Epidermal melanocyte (primary cell): Measurements from ENCODE around the gene ABCD2.
"Not testable (repeated sequence)": the region's sequence is repeated elsewhere in the genome, so short reads cannot be mapped to it uniquely, and the experiment has no call there.

Source experiments
- DNase-seq: peaks from one replicate; pipeline ENCODE4 v3.0.0; 2011; ENCODE audit warnings: low spot score; ENCODE audit not compliant: insufficient read length

The ABCD2 gene

GRCh38 chr12:39612250-39612649 is 7.4 kb downstream of the ABCD2 start:
- DNase-seq, result no peak

DNA sequence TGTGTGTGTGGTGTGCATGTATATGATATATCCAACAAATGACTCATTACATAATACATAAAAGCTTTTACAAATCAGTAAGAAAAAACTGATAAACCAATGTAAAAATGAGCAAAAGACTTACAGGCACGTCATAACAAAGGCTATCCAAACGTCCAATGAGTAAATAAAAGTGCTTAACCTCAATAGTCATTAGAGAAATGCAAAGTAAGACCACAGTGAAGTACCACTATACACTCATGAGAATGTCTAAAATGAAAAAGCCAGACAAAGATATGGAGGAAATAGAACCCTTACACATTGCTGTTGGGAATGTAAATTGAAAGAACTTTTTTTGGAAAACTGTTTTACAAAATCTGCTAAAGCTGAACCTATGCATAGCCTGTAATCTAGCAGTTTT is 7.8 kb downstream of the ABCD2 start:
- DNase-seq, result no peak

- no peak for DNase-seq
These were observed 9.1 kb downstream of the ABCD2 start for GRCh38 chr12:39610436-39611025.

- no peak for DNase-seq
These were observed 12.7 kb downstream of the ABCD2 start for GRCh38 chr12:39606712-39607423.

DNA sequence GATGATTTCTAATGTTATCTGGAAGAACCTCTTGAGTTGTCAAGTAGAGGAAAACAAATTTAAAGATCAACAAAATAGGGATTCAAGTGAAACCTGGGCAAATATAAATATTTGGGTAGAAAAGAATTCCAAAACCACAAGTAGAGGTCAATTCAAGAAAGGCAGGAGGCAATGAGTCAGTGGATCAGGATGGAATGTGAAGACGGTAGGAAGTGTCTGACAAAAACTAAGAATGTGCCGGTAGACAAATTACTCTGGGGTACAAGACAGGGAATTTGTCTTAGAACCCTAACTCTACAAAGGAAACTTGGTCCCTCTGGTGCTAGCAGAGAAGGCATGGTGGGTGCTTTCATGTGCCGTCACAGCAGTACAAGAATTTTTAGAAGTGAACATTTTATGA is 13.6 kb downstream of the ABCD2 start:
- DNase-seq, result no peak

DNA sequence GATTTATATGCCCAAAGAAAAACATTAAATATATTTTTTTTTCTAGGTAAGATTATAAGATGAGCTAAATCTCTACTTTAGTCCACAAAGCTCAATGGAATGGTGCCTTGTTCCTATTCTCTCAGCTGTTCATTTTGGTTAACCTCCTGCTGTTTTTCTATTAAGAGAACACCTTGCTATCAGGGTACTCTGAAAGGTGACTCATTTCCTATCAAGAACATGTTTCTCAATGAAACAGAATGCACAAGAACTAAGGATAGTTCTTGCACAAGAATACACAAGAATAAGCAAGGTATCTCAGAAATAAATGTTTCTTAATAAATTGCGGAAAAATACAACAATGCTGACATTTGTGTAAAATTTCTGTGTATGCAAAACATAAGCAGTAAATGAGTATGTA is 14.1 kb downstream of the ABCD2 start:
- no peak for DNase-seq

DNA sequence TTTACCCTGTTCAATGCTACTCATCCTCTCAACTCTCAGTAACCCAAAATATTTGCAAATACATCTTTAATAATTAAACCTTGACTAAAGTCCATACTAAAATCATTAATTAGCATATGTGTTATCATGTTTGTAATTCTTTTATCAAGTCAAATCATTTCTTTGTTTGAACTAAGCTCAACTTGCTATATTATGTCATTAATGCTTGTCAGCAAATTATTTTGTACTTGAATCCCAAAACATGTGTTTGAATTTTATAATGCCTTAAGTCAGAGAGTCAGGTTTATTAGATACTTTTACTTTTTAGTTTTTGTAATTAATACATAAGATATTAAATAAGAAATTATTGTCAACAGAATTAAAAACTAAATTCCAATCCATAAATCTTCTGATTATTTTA is 16.5 kb downstream of the ABCD2 start:
- no peak for DNase-seq

GRCh38 chr12:39601951-39602350 is 17.7 kb downstream of the ABCD2 start:
- not testable (repeated sequence) for DNase-seq

GRCh38 chr12:39595928-39596327 is 23.7 kb downstream of the ABCD2 start:
- DNase-seq, result no peak

DNA sequence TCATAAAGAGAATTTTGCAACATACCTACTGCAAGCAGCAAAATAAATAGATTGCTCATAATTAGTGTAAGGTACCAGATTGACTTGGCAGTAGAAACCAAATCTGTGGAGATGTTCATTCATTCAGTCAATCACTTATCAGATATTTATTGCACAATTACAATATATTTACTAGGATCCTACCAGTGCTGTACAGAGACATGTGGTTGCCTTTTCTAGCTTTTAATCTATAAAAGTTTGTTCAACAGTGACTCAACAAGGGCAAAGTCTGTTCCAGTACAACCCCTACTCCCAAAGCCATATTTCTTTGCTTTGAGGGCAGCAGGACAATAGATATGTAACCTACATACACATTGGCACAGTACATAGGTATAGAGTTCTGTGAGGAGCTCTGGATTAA is 27.3 kb downstream of the ABCD2 start:
- DNase-seq, result no peak

DNA sequence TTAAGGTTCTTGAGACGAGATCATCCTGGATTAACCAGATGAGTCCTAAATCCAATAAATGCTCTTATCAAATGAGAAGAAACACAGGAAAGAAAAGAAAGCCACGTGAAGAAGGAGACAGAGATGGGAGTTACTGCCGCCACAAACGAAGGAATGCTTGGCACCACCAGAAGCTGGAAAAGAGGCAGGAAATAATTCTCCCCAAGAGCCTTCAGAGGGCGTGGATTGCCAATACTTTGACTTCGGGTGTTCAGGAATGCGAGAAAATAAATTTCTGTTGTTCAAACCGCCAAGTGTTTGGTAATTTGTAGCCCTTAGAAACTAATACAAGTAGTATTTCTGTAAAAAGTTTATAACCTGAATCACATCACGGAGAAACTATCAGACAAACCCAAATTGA is 31.3 kb downstream of the ABCD2 start:
- no peak for DNase-seq

GRCh38 chr12:39587225-39587624 is 32.4 kb downstream of the ABCD2 start:
- DNase-seq, result no peak

DNA sequence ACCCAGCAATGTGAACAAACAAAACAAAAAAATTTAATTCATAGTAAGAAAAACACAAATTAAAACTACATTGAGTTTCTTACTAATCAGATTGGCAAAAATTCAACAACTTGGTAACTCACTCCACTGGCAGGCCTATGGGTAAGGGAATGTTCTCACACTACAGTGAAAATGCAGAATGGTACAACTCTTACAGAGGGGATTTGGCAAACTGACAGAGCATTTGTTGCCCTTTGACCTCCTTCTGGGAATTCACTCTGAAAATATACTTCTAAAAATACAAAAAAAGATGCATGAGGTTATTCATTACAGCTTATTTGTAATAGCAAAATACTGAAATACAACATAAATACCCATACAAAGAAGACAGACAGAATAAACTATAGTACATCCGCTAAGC is 32.8 kb downstream of the ABCD2 start:
- no peak for DNase-seq

DNA sequence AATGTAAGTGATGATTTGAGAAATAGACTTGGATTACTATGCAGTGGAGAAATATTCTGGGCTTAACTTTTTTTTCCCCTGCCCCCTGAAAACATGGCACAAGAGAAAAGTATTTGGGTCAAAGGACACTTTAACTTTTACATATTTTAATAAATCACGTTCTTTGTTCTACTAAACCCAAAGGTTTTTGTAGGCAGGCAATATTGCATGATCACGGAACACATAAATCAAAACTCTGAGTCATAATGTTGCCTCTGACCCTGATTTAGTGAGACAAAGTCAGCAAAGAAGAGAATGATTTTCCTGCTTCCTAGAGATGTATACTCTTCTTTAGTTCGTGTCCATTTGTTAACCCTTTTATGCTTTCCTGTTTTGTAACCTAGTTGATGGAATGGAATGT is 38.0 kb downstream of the ABCD2 start:
- DNase-seq, result no peak

DNA sequence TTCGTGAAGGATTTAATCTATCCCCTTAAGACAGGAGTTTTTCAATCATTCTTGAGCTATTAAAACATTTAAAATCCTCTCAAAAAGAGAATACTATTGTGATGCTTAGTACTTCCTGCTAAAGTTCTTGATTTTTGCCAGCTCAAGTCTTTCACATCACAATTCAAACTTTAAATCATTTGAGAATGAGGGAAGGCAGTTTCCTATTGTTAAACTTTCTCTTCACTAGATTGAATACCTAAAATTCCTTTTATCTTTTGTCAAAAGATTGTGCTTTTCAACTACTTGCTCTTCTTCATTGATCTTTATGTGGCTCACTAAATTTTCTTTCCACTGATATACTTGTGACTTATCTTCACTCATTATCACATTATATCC is 44.1 kb downstream of the ABCD2 start:
- no peak for DNase-seq

- DNase-seq, result no peak
These were observed 44.7 kb downstream of the ABCD2 start for GRCh38 chr12:39574785-39575497.

GRCh38 chr12:39574378-39574777 is 45.2 kb downstream of the ABCD2 start:
- no peak for DNase-seq

- DNase-seq, result no peak
These were observed 45.6 kb downstream of the ABCD2 start for GRCh38 chr12:39573971-39574370.

- no peak for DNase-seq
These were observed 47.1 kb downstream of the ABCD2 start for GRCh38 chr12:39572551-39572950.

DNA sequence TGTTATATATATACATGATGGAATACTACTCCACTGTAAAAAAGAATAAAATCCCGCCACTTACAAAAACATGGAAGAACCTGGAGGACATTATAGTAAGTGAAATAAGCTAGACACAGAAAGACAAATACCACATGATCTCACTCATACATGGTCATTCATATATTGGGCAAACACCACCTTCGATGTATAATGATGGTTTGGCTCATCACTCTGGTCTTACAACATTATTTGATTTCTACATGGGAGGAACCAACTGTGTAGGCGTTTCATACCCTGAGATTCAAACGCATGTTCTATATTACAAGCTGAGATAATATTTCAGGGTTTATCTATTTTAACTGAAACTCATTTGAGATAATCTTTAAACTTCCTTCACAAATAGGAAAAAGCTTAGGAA is 48.3 kb downstream of the ABCD2 start:
- no peak for DNase-seq

GRCh38 chr12:39553476-39553875 is 66.1 kb downstream of the ABCD2 start:
- no peak for DNase-seq

GRCh38 chr12:39544211-39544610 is 75.4 kb downstream of the ABCD2 start:
- not testable (repeated sequence) for DNase-seq

GRCh38 chr12:39541471-39541870 is 78.1 kb downstream of the ABCD2 start:
- DNase-seq, result no peak
